ENCODE results near the gene IGSF10.
A peak's percentile ranks its signal among the peaks of the same experiment; 100 is the strongest.
"Not testable (repeated sequence)": the region's sequence is repeated elsewhere in the genome, so short reads cannot be mapped to it uniquely, and the experiment has no call there.

IGSF10 gene, protein sequence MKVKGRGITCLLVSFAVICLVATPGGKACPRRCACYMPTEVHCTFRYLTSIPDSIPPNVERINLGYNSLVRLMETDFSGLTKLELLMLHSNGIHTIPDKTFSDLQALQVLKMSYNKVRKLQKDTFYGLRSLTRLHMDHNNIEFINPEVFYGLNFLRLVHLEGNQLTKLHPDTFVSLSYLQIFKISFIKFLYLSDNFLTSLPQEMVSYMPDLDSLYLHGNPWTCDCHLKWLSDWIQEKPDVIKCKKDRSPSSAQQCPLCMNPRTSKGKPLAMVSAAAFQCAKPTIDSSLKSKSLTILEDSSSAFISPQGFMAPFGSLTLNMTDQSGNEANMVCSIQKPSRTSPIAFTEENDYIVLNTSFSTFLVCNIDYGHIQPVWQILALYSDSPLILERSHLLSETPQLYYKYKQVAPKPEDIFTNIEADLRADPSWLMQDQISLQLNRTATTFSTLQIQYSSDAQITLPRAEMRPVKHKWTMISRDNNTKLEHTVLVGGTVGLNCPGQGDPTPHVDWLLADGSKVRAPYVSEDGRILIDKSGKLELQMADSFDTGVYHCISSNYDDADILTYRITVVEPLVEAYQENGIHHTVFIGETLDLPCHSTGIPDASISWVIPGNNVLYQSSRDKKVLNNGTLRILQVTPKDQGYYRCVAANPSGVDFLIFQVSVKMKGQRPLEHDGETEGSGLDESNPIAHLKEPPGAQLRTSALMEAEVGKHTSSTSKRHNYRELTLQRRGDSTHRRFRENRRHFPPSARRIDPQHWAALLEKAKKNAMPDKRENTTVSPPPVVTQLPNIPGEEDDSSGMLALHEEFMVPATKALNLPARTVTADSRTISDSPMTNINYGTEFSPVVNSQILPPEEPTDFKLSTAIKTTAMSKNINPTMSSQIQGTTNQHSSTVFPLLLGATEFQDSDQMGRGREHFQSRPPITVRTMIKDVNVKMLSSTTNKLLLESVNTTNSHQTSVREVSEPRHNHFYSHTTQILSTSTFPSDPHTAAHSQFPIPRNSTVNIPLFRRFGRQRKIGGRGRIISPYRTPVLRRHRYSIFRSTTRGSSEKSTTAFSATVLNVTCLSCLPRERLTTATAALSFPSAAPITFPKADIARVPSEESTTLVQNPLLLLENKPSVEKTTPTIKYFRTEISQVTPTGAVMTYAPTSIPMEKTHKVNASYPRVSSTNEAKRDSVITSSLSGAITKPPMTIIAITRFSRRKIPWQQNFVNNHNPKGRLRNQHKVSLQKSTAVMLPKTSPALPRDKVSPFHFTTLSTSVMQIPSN (N-terminal part only)

DNA sequence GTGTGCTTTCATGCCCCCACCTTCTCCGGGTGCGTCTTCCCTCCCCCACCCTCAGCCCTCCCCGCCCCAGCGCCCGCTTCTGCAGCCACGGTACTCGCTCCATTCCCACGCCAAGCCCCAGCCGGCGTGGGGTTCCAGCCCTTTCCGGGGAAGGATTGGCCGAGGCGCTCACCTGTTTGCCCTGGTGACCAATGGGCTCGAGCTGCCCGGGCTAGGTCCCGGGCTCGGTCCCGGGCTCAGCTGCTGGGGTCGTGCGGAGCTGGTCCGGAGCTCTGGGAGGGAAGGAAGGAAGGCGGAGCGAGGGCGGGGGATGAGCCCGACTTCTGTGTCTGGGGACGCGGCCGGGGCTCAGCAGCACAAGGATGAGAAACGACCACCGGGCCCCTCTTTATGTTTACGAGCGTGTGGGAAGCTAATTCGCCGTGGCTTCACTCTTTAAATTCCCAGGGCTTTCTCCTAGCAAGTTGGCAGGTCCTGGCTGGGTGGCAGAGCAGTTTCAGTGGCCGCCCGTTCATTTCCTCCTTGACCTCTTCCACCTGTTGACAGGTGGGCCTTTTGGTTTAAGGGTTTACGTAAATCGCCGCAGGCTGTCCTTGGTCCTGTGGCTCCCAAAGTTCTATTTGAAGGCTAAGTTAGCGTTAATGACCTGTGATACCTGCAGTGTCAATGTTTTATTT is at the start of gene IGSF10:
IGSF10 (minus strand) TSS at position 288 of the 677 bp plus-strand sequence. CDS start 2,352 bp downstream, outside the sequence.
- DNase-seq (ENCODE audit: low read depth) = no peak

- not testable (repeated sequence) for DNase-seq (ENCODE audit: low read depth)
These were observed 48.7 kb upstream of the IGSF10 start for GRCh38 chr3:151509468-151510135.

DNA sequence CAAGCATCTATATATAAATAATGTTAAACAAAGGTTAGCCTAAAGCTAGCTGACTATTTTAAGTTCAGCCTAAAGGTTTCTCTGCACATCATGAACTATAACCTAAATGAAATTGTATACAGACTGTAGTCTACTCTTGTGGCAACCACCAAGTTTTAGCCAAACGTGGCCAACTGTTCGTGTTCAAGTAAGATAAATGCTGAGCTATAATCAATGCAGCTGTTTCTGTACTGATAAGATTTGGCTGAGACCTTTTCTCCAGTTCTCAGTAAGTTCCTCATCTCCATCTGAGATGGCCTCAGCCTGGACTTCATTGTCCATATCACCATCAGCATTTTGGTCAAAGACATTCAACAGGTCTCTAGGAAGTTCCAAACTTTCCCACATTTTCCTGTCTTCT is 43.7 kb upstream of the IGSF10 start:
- no peak for DNase-seq (ENCODE audit: low read depth)

DNA sequence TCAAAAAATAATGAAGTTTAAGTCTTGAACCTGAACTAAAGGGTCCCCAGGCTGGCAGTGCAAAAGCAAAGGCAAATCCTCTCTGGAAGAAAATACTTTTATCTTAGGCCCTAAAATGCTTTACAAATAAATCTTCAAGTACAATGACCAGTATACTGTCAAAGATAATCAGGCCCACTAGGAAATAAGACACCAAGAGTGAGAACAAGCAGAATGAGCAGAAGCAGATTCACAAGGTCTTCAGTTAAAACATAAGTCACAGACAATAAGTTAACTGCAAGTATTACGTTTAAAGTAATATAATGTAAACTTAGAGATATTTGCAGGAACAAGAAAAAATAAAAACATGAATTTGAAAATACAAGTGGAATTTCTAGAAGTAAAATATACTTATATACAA is 42.2 kb upstream of the IGSF10 start:
- DNase-seq (ENCODE audit: low read depth) = no peak

DNA sequence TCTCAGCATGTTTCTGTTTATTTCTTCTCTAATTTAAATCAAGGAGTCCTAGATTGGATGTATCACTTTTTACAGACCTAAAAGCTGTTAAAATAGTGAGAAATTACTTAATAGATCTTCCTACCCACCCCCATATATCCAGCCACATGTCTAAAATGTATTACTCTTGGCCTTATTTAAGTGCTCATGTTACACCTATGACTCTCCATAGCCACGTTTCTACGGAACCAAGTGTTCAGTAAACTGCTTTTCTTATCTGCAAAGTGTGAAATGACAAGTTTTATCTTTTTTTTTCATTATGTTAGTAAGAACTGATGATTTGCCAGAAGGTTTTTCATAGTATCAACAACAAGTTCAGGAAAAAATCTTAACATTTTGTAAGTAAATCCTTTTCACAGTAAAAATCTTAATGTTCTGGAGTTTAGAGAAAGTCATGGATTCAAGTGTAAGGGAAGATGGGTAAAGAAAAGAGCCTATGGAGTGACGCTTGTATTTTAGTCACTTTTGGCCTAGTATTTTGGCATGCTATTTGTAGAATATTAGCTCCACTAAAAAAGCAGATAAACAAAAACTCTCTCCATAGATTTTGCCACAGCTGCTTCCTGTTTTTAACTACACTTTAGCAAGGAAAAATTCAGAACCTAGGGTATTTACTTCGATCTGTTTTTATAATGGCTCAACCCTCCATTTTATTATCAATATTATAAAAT is 41.2 kb upstream of the IGSF10 start:
- DNase-seq (ENCODE audit: low read depth) = no peak

GRCh38 chr3:151501171-151501922 is 40.5 kb upstream of the IGSF10 start:
- no peak for DNase-seq (ENCODE audit: low read depth)

DNA sequence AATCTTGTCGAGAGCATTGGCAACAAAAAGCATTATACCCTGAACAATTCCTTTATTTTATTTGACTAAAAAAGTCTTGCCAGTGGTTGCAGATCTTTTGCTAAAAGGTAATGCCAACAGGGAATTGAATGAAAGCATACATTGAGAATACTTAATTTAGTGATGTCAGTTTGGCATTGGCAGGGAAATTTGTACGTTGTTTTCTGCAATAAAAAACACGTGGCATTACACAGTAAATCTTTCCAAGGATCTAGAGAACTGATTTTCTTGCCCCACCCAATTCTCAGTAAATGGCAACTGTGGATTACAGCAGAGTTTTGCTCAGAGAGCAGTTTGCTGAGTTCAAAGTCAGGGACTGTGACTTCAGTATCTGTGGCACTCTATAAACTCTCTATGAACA is 38.3 kb upstream of the IGSF10 start:
- DNase-seq (ENCODE audit: low read depth) = no peak

- DNase-seq (ENCODE audit: low read depth) = no peak
These were observed 30.7 kb upstream of the IGSF10 start for GRCh38 chr3:151491525-151491924.

DNA sequence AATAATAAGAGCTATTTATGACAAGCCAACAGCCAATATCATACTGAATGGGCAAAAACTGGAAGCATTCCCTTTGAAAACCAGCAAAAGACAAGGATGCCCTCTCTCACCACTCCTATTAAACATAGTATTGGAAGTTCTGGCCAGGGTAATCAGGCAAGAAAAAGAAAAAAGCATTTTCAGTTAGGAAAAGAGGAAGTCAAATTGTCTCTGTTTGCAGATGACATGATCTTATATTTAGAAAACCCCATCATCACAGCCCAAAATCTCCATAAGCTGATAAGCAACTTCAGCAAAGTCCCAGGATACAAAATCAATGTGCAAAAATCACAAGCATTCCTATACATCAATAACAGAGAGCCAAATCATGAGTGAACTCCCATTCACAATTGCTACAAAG is 27.0 kb upstream of the IGSF10 start:
- not testable (repeated sequence) for DNase-seq (ENCODE audit: low read depth)

- DNase-seq (ENCODE audit: low read depth) = no peak
These were observed 23.2 kb upstream of the IGSF10 start for GRCh38 chr3:151483961-151484520.

DNA sequence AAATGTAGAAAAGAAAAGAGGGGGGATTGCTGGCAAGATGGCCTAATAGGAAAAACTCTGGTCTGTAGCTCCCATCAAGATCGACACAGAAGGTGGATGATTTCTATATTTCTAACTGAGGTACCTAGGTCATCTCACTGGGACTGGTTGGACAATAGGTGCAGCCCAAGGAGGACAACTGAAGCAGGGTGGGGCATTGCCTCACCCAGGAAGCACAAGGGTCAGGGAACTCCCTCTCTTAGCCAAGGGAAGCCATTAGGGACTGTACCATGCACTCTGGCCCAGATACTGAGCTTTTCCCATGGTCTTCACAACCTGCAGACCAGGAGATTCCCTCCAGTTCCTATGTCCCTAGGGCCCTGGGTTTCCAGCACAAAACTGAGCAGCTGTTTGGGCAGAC is 22.6 kb upstream of the IGSF10 start:
- DNase-seq (ENCODE audit: low read depth) = no peak

- DNase-seq (ENCODE audit: low read depth) = no peak
These were observed 19.6 kb upstream of the IGSF10 start for GRCh38 chr3:151480492-151480891.

DNA sequence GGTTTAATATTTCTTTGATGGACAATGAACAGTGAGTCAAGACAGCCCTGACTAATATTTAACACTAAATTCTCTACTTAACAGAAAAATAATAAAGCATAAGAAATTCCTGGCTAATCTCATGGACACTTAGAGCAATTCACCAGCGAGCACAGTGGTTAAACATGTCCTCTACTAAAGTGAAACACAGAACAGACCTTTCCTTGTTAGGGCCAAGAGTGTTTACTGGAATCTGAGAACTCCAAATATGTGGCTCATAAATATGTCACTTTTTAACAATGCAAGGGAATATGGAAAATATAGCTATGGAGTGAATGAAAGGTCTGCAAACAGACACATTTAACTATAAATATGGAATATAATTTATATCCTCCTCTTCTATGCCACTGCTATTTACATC is 18.6 kb upstream of the IGSF10 start:
- DNase-seq (ENCODE audit: low read depth) = no peak

GRCh38 chr3:151478335-151478697 is 17.5 kb upstream of the IGSF10 start:
- DNase-seq (ENCODE audit: low read depth) = no peak

- no peak for DNase-seq (ENCODE audit: low read depth)
These were observed 16.9 kb upstream of the IGSF10 start for GRCh38 chr3:151477591-151478334.

DNA sequence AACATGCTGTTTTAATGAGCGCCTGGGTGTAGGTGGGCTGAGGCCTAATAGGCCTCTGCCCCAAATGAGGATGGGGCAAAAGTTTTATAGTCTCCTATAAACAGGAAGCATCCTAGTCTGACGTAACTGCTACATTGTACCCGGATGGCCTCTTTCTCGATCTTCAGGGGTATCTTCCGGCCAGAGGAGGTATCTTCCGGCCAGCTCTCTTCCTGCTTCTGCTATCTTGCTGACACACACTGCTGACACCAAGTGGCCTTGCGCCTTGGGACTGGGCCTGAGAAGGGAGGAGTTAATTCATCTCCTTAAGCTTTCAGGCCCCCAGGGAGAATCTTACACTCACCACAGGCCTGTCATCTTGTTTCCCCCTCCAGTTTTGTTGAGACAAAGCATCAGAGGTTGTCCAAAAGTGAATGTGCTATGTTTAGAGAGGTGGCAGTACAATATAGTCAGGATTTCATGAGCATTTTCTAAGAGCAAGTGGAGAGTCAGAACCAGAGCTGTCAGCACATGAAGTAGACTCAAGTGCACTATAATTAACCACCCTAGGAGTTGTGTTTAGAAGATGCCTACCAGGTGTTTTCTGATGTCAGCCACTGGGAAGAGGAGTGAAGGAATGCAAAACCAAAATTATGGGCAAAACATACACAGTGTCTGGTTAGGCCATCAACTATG is 15.6 kb upstream of the IGSF10 start:
- no peak for DNase-seq (ENCODE audit: low read depth)

DNA sequence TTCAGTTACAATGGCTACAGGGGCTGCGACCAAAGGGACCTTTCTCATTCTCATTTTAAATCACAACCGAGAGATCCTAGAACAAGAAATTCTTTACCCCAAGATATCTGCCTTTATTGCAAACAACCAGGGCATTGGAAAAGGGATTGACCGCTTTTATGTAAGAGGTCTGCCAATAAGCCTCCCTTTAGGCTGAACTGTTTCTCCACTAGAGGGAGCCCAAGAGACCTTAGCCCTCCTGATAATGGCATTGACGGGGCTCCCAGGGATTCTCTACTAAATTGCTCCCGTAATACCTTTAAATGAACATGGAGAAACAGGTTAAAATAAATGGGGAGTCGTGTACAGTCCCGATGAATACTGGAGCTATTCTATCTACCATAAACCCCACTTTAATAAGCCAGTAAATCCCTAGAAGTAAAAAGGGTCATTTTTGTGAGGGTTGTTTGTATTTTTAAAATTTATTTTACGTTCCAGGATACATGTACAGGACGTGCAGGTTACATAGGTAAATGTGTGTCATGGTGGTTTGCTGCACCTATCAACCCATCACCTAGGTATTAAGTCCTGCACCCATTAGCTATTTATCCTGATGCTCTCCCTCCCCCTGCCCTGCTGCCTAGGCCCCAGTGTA is 7.5 kb upstream of the IGSF10 start:
- peak; percentile 16 for DNase-seq (ENCODE audit: low read depth)

GRCh38 chr3:151467069-151467468 is 6.2 kb upstream of the IGSF10 start:
- DNase-seq (ENCODE audit: low read depth) = no peak
